Parathyroid adenoma (tissue), 2 donors: ENCODE results near the gene YDJC.
A peak's percentile ranks its signal among the peaks of the same experiment; 100 is the strongest.

ENCODE experiments used
- H2AFZ ChIP-seq: fragments of 300-600 bp; sonication (generic); one replicate; pipeline ENCODE4 v1.7.0; 2017; ENCODE audit warnings: antibody characterized with exemption, mild to moderate bottlenecking
- H3K27ac ChIP-seq: fragments of 300-600 bp; sonication (generic); one replicate; pipeline ENCODE4 v1.7.0; 2017
- H3K27me3 ChIP-seq: fragments of 300-600 bp; sonication (generic); one replicate; pipeline ENCODE4 v1.7.0; 2017; ENCODE audit warnings: low read length; ENCODE audit not compliant: control insufficient read depth, insufficient read depth
- H3K36me3 ChIP-seq: fragments of 300-600 bp; sonication (generic); one replicate; pipeline ENCODE4 v1.7.0; 2017; ENCODE audit warnings: low read length; ENCODE audit not compliant: control insufficient read depth, insufficient read depth
- H3K4me1 ChIP-seq: fragments of 300-600 bp; sonication (generic); one replicate; pipeline ENCODE4 v1.7.0; 2017; ENCODE audit warnings: control low read depth
- H3K4me2 ChIP-seq: fragments of 300-600 bp; sonication (generic); one replicate; pipeline ENCODE4 v1.7.0; 2017; ENCODE audit warnings: low read length
- H3K4me3 ChIP-seq: fragments of 300-600 bp; sonication (generic); one replicate; pipeline ENCODE4 v1.7.0; 2017; ENCODE audit warnings: low read depth, low read length
- H3K79me2 ChIP-seq: fragments of 300-600 bp; sonication (generic); one replicate; pipeline ENCODE4 v1.7.0; 2017; ENCODE audit warnings: control low read depth
- H3K9ac ChIP-seq: fragments of 300-600 bp; sonication (generic); one replicate; pipeline ENCODE4 v1.7.0; 2017; ENCODE audit warnings: mild to moderate bottlenecking
- H3K9me3 ChIP-seq: fragments of 300-600 bp; sonication (generic); one replicate; pipeline ENCODE4 v1.7.0; 2017; ENCODE audit warnings: low read length; ENCODE audit not compliant: control insufficient read depth
- CTCF ChIP-seq: fragments of 300-600 bp; sonication (generic); IDR thresholded peaks from one replicate; pipeline ENCODE4 v1.7.0; 2017; ENCODE audit warnings: antibody characterized with exemption, mild to moderate bottlenecking
- donor health status: primary hyperparathyroidism.

The YDJC gene

GRCh38 chr22:21626735-21627469 lies 2.9 kb downstream of the YDJC start:
- no peak overlapping the region for H3K9ac ChIP-seq
- no peaks in the 10 kb centered on the region for H3K27me3 ChIP-seq
- H2AFZ ChIP-seq: no peak overlapping the region
- no peaks in the 10 kb centered on the region for H3K9me3 ChIP-seq
- no peaks in the 10 kb centered on the region for H3K79me2 ChIP-seq
- no peak overlapping the region for H3K4me2 ChIP-seq
- H3K4me1 ChIP-seq: peaks cover 14% of the 10 kb centered on the region
- no peak overlapping the region for H3K4me3 ChIP-seq
- H3K36me3 ChIP-seq: no peaks in the 10 kb centered on the region
- no peak for TF ChIP-seq CTCF
- H3K27ac ChIP-seq: no peak overlapping the region

GRCh38 chr22:21626073-21626734 lies 3.6 kb downstream of the YDJC start:
- Histone ChIP-seq H3K79me2 (no peaks in the 10 kb centered on the region), H3K36me3 (no peaks in the 10 kb centered on the region)

GRCh38 chr22:21624880-21625791 lies 4.7 kb downstream of the YDJC start:
- H3K9me3 ChIP-seq: no peaks in the 10 kb centered on the region
- peaks cover 14% of the 10 kb centered on the region for H3K4me1 ChIP-seq
- peak overlapping the region; percentile 47 for H3K4me2 ChIP-seq
- no peaks in the 10 kb centered on the region for H3K36me3 ChIP-seq
- H2AFZ ChIP-seq: no peak overlapping the region
- H3K4me3 ChIP-seq: no peak overlapping the region
- H3K27ac ChIP-seq: peak overlapping the region; percentile 60
- no peaks in the 10 kb centered on the region for H3K27me3 ChIP-seq
- no peaks in the 10 kb centered on the region for H3K79me2 ChIP-seq
- H3K9ac ChIP-seq: no peak overlapping the region
- no peak for TF ChIP-seq CTCF

More at GRCh38 chr22:21626073-21626734, 3.6 kb downstream of the YDJC start:
- Histone ChIP-seq H3K9me3 (no peaks in the 10 kb centered on the region), H2AFZ (no peak overlapping the region), H3K4me2 (no peak overlapping the region), H3K9ac (no peak overlapping the region), H3K27me3 (no peaks in the 10 kb centered on the region), H3K4me1 (peaks cover 14% of the 10 kb centered on the region), H3K4me3 (no peak overlapping the region), H3K27ac (no peak overlapping the region)
- no peak for TF ChIP-seq CTCF

- Histone ChIP-seq H3K4me2 (peak overlapping the region; percentile 47), H2AFZ (no peak overlapping the region), H3K79me2 (peaks cover 1% of the 10 kb centered on the region), H3K27me3 (no peaks in the 10 kb centered on the region), H3K9ac (no peak overlapping the region), H3K36me3 (no peaks in the 10 kb centered on the region), H3K4me1 (peaks cover 14% of the 10 kb centered on the region), H3K9me3 (no peaks in the 10 kb centered on the region), H3K27ac (peak overlapping the region; percentile 60), H3K4me3 (peak overlapping the region; percentile 15)
- TF ChIP-seq CTCF: peak; percentile 36
Measured at GRCh38 chr22:21624120-21624879, 5.5 kb downstream of the YDJC start.
